H1 (cell line): ENCODE measurements around the gene SPDYE4. TPM values are rescaled to one million over a fixed set of nuclear protein-coding genes. Genes with fewer than 3 reads are reported as not detected.
A peak's percentile ranks its signal among the peaks of the same experiment; 100 is the strongest.

ENCODE experiments used
- CTCF ChIA-PET: fragments of 300-600 bp; sonication (Branson Sonifier 250); formaldehyde crosslinking; loops from one replicate; lab custom pipeline; 2021; ENCODE audit not compliant: partially characterized antibody; lab: Charles Lee
- POLR2A ChIA-PET: fragments of 300-600 bp; sonication (Branson Sonifier 250); formaldehyde crosslinking; loops from one replicate; lab custom pipeline; 2021; ENCODE audit warnings: inconsistent platforms; ENCODE audit not compliant: partially characterized antibody; lab: Charles Lee
- DNase-seq, 2 experiments: peaks; one replicate each; pipeline versions ENCODE4 v3.0.0 to v3.0.0-alpha.2; 2010 to 2022; ENCODE audit warnings: low spot score in 2 of 2, low read depth in 1 of 2, mixed read lengths in 1 of 2
- FAIRE-seq: peaks from 2 replicates; lab custom pipeline; 2011; peaks lifted over from hg19 to GRCh38; lab: Jason Lieb, UNC
- H2AFZ ChIP-seq: 2 replicates; pipeline ENCODE4 v1.8.1; 2012; ENCODE audit warnings: low read length, inconsistent platforms
- H2AK5ac ChIP-seq: 2 replicates; pipeline ENCODE4 v1.6.1; 2013; ENCODE audit warnings: low read depth, low read length
- H2BK120ac ChIP-seq: replicated peaks from 2 replicates; pipeline ENCODE3; 2013; ENCODE audit warnings: low read depth, low read length, inconsistent platforms
- H2BK12ac ChIP-seq: 2 replicates; pipeline ENCODE4 v1.6.1; 2013; ENCODE audit warnings: low read depth, low read length
- H2BK15ac ChIP-seq: 2 replicates; pipeline ENCODE4 v1.6.1; 2013; ENCODE audit warnings: low read length
- H2BK20ac ChIP-seq: 2 replicates; pipeline ENCODE4 v1.6.1; 2013; ENCODE audit warnings: low read length
- H2BK5ac ChIP-seq: 2 replicates; pipeline ENCODE4 v1.6.1; 2013; ENCODE audit warnings: low read depth, low read length
- H3K14ac ChIP-seq: 2 replicates; pipeline ENCODE4 v1.6.1; 2013; ENCODE audit warnings: inconsistent platforms; ENCODE audit not compliant: insufficient read length
- H3K18ac ChIP-seq: 2 replicates; pipeline ENCODE4 v1.6.1; 2013; ENCODE audit warnings: low read length; ENCODE audit errors: extremely low read depth
- H3K23ac ChIP-seq: 2 replicates; pipeline ENCODE4 v1.6.1; 2013; ENCODE audit warnings: inconsistent platforms; ENCODE audit not compliant: insufficient read length
- H3K23me2 ChIP-seq: 2 replicates; pipeline ENCODE4 v1.6.1; 2013; ENCODE audit warnings: low read depth, low read length
- H3K27ac ChIP-seq: 2 replicates; pipeline ENCODE4 v1.6.1; 2011; ENCODE audit warnings: low read depth, low read length, inconsistent platforms
- H3K27me3 ChIP-seq, 4 experiments: replicated peaks in 1 of 4; 1 replicate in 1 of 4; 2 replicates in 3 of 4; pipeline versions ENCODE4 v1.6.1 to v1.8.1; 2011 to 2013; ENCODE audit warnings: low read length in 3 of 4, mild to moderate bottlenecking in 3 of 4, inconsistent platforms in 2 of 4, mixed read lengths in 2 of 4, moderate library complexity in 1 of 4; ENCODE audit not compliant: control insufficient read depth in 3 of 4, insufficient read depth in 3 of 4; ENCODE audit errors: extremely low read depth in 1 of 4
- H3K36me3 ChIP-seq, 4 experiments: 2 replicates each; pipeline versions ENCODE4 v1.6.1 to v1.8.1; 2011 to 2013; ENCODE audit warnings: mild to moderate bottlenecking in 4 of 4, low read length in 3 of 4, moderate library complexity in 2 of 4, control low read depth in 1 of 4, inconsistent platforms in 1 of 4; ENCODE audit not compliant: insufficient read depth in 4 of 4, control insufficient read depth in 2 of 4
- H3K4ac ChIP-seq: replicated peaks from 2 replicates; pipeline ENCODE3; 2013; ENCODE audit warnings: low read length, low read depth, mixed read lengths, inconsistent platforms; ENCODE audit not compliant: insufficient read length
- H3K4me1 ChIP-seq, 4 experiments: replicated peaks in 1 of 4; 1 replicate in 1 of 4; 2 replicates in 3 of 4; pipeline versions ENCODE4 v1.6.1 to v1.8.1; 2011 to 2013; ENCODE audit warnings: low read length in 3 of 4, inconsistent platforms in 2 of 4, mixed read lengths in 1 of 4; ENCODE audit not compliant: insufficient read depth in 4 of 4, control insufficient read depth in 3 of 4
- H3K4me2 ChIP-seq, 2 experiments: 2 replicates each; pipeline versions ENCODE4 v1.6.1 to v1.8.1; 2011 to 2013; ENCODE audit warnings: low read depth in 2 of 2, low read length in 2 of 2, control low read depth in 1 of 2, inconsistent platforms in 1 of 2, mild to moderate bottlenecking in 1 of 2; ENCODE audit not compliant: insufficient read depth in 1 of 2
- H3K4me3 ChIP-seq, 4 experiments: fragments of 200-600, 300-600 bp in 1 of 4; sonication (generic), shearing (Covaris generic), sonication (Bioruptor Twin) in 1 of 4; 2 replicates each; pipeline versions ENCODE4 v1.5.1 to v1.8.1; 2011 to 2016; ENCODE audit warnings: low read length in 4 of 4, low read depth in 3 of 4, control low read depth in 2 of 4, inconsistent platforms in 2 of 4, mild to moderate bottlenecking in 2 of 4, mixed read lengths in 1 of 4, moderate library complexity in 1 of 4; ENCODE audit not compliant: insufficient read depth in 2 of 4; ENCODE audit errors: extremely low read depth in 1 of 4
- H3K56ac ChIP-seq: replicated peaks from 2 replicates; pipeline ENCODE3; 2013; ENCODE audit warnings: low read depth, mild to moderate bottlenecking, mixed read lengths, low read length, inconsistent platforms; ENCODE audit not compliant: insufficient read length
- H3K79me1 ChIP-seq: 2 replicates; pipeline ENCODE4 v1.6.1; 2013; ENCODE audit warnings: low read depth, low read length, control low read depth
- H3K79me2 ChIP-seq, 2 experiments: 2 replicates each; pipeline versions ENCODE4 v1.6.1 to v1.8.1; 2012 to 2013; ENCODE audit warnings: low read length in 2 of 2, mild to moderate bottlenecking in 2 of 2, inconsistent platforms in 1 of 2; ENCODE audit not compliant: insufficient read depth in 2 of 2, control insufficient read depth in 1 of 2
- H3K9ac ChIP-seq, 4 experiments: replicated peaks in 1 of 4; 1 replicate in 1 of 4; 2 replicates in 3 of 4; pipeline versions ENCODE4 v1.6.1 to v1.8.1; 2011 to 2013; ENCODE audit warnings: low read depth in 3 of 4, low read length in 3 of 4, control low read depth in 2 of 4, mild to moderate bottlenecking in 2 of 4, moderate library complexity in 2 of 4, inconsistent platforms in 1 of 4; ENCODE audit errors: extremely low read depth in 1 of 4
- H3K9me3 ChIP-seq, 2 experiments: 2 replicates each; pipeline versions ENCODE4 v1.6.1 to v1.8.1; 2012 to 2013; ENCODE audit warnings: mild to moderate bottlenecking in 2 of 2, moderate library complexity in 2 of 2, control low read depth in 1 of 2, inconsistent platforms in 1 of 2, low read depth in 1 of 2, low read length in 1 of 2, mixed read lengths in 1 of 2; ENCODE audit not compliant: insufficient read depth in 2 of 2
- H4K20me1 ChIP-seq, 2 experiments: replicated peaks in 1 of 2; 2 replicates each; pipeline versions ENCODE3 to v1.8.1; 2011 to 2013; ENCODE audit warnings: inconsistent platforms in 2 of 2, low read length in 2 of 2, mild to moderate bottlenecking in 1 of 2; ENCODE audit not compliant: insufficient read depth in 2 of 2, control insufficient read depth in 1 of 2
- H4K5ac ChIP-seq: 2 replicates; pipeline ENCODE4 v1.6.1; 2013; ENCODE audit warnings: low read length, low read depth, mixed read lengths, inconsistent platforms; ENCODE audit not compliant: insufficient read length
- H4K8ac ChIP-seq: 2 replicates; pipeline ENCODE4 v1.8.0; 2013; ENCODE audit warnings: mild to moderate bottlenecking, moderate library complexity, low read length, inconsistent platforms; ENCODE audit not compliant: insufficient read depth; ENCODE audit errors: extremely low read depth
- H4K91ac ChIP-seq: replicated peaks from 2 replicates; pipeline ENCODE3; 2013; ENCODE audit warnings: low read length, mixed read lengths, inconsistent platforms; ENCODE audit not compliant: insufficient read length
- ASH2L ChIP-seq: fragments of 200-600, 300-600 bp; sonication (generic); IDR thresholded peaks from one replicate; pipeline ENCODE4 v1.7.1; 2017; ENCODE audit warnings: low read length
- GTF2F1 ChIP-seq: IDR thresholded peaks from 2 replicates; pipeline ENCODE4 v1.6.1; 2012; ENCODE audit warnings: low read depth, low read length, improper control_type of control experiment, borderline replicate concordance
- KDM4A ChIP-seq: IDR thresholded peaks from one replicate; pipeline ENCODE4 v1.7.1; 2012; ENCODE audit warnings: low read depth, mild to moderate bottlenecking, moderate library complexity, low read length, inconsistent platforms; ENCODE audit not compliant: severe bottlenecking
- PHF8 ChIP-seq: fragments of 200-600 bp; sonication (generic); conservative IDR thresholded peaks from 2 replicates; pipeline ENCODE4 v1.7.1; 2012; ENCODE audit warnings: low read depth, mild to moderate bottlenecking, inconsistent platforms, low read length, moderate library complexity
- TAF1 ChIP-seq: IDR thresholded peaks from 2 replicates; pipeline ENCODE4 v1.6.1; 2011; ENCODE audit warnings: mild to moderate bottlenecking, low read depth, low read length
- TEAD4 ChIP-seq: IDR thresholded peaks from 2 replicates; pipeline ENCODE4 v1.6.1; 2012; ENCODE audit warnings: low read depth, low read length, inconsistent platforms, mixed read lengths
- WGBS, 2 experiments: shearing (Covaris generic) in 1 of 2; methylation state at CpG; one replicate each; pipeline versions ENCODE4 v1.1.6 to v1.1.7; 2013 to 2015; ENCODE audit warnings: low lambda C conversion rate in 2 of 2, mixed read lengths in 2 of 2, inconsistent platforms in 1 of 2, low coverage in 1 of 2, missing lambda C conversion rate in 1 of 2; ENCODE audit not compliant: insufficient replicate concordance in 2 of 2, insufficient coverage in 1 of 2, insufficient read length in 1 of 2; ENCODE audit errors: extremely low coverage in 1 of 2, missing lambda C conversion rate in 1 of 2; 5-methylcytosine and 5-hydroxymethylcytosine counted together
- polyA plus RNA-seq, 7 experiments: library from polyadenylated mRNA; depleted of rRNA in 3 of 7; stranded (reverse) in 5 of 7; unstranded in 2 of 7; fragments of >200 nt in 5 of 7; fragments of 200-250 nt in 2 of 7; gene quantifications; 1 replicate in 5 of 7; 2 replicates in 1 of 7; 4 replicates in 1 of 7; pipeline versions ENCODE4 v1.2.1 to v1.2.3, GENCODE V29; 2011 to 2013; ENCODE audit warnings: missing spikeins in 2 of 7, mixed read lengths in 2 of 7
- total RNA-seq: library from RNA; stranded (reverse); fragmentation: NEBNext Ultra II Directional; extraction: Animal tissue kit (Norgen Biotek cat#: 25700); gene quantifications from 2 replicates; pipeline ENCODE4 v1.2.1, GENCODE V29; 2021

The SPDYE4 gene
- total and polyA plus RNA-seq, 2 of the 8 experiments (the other 6 are each of a cell fraction or from before 2014, with no cell fraction given) = not detected

DNA sequence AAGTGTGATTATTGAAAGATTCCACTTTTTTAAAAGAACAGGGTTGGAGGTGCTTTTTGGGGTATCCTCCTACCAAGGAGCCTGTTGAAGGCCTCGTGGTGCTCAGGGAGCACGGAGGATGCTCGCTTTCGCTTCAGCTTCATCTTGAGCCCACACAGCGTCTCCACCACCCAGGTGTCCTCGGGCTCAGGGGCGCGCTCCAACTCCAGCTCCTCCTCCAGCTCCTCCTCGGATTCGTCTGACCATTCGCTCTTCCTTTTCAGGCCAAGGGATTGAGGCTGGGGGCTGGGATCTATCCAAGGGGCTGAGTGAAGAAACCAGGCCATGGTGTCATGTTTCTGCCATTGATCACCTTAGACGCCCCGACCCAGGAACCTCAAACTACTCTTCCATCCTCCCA lies 1.2 kb downstream of the SPDYE4 start:
- H2BK120ac ChIP-seq = no peak overlapping the region
- H4K20me1 ChIP-seq = no peaks in the 10 kb centered on the region
- H3K9ac ChIP-seq = no peak overlapping the region
- H3K14ac ChIP-seq = no peak overlapping the region
- H2AFZ ChIP-seq = no peak overlapping the region
- no peak overlapping the region for H4K5ac ChIP-seq
- H3K4me2 ChIP-seq = no peak overlapping the region
- no peak overlapping the region for H4K91ac ChIP-seq
- 83% methylated on average over 7 of the region's 13 CpGs; no CpG with 5 or more reads in 1 of the 2 experiments for WGBS, 2 experiments
- 0 out of 2 replicates have a peak overlapping the region, but pooled peaks have one; percentile 53 for H2AK5ac ChIP-seq
- H3K27me3 ChIP-seq = no peaks in the 10 kb centered on the region
- no peak overlapping the region for H3K4me3 ChIP-seq
- H3K9me3 ChIP-seq = 0 out of 4 replicates have a peak, but pooled peaks cover 0 to 3% of the 10 kb centered on the region in 2 experiments
- no peaks in the 10 kb centered on the region for H3K79me2 ChIP-seq
- H3K18ac ChIP-seq = no peak overlapping the region
- FAIRE-seq = no peak
- H3K79me1 ChIP-seq = no peaks in the 10 kb centered on the region
- DNase-seq = peak in 1 of 2 experiments; percentile 28
- no peak overlapping the region for H2BK20ac ChIP-seq
- no peak overlapping the region for H4K8ac ChIP-seq
- H3K4me1 ChIP-seq = 0 out of 7 replicates have a peak, but pooled peaks cover 0 to 2% (median 0%) of the 10 kb centered on the region in 4 experiments
- no peak overlapping the region for H3K27ac ChIP-seq
- ChIA-PET CTCF (interaction anchor here (0.6 to 2.6 kb wide), 9 partner anchors 10 to 766 kb away, joined by 3 to 27 read pairs (median 4); no protein-coding TSS in a partner anchor), POLR2A (no interaction called here)
- no peak overlapping the region for H3K4ac ChIP-seq
- no peak overlapping the region for H3K23ac ChIP-seq
- H3K56ac ChIP-seq = no peak overlapping the region
- H2BK15ac ChIP-seq = no peak overlapping the region
- H3K36me3 ChIP-seq = no peaks in the 10 kb centered on the region
- H2BK12ac ChIP-seq = no peak overlapping the region
- TF ChIP-seq TEAD4 (no peak), ASH2L (no peak), GTF2F1 (no peak), PHF8 (no peak), TAF1 (no peak), KDM4A (no peak)
- TF ChIP-seq, all 59 proteins: peak for 0
- H2BK5ac ChIP-seq = no peak overlapping the region
- H3K23me2 ChIP-seq = no peaks in the 10 kb centered on the region
